ENCODE measurements around the gene GLTP. TPM values are rescaled to one million over a fixed set of nuclear protein-coding genes. Genes with fewer than 3 reads are reported as not detected.

The GLTP gene
- total RNA-seq, 1 experiment from 2014 or later = 30.4 TPM

Other genes starting within 250 kb of the GLTP start
- gene FAM222A, start 166.7 kb downstream of the GLTP start, total RNA-seq (2014; rRNA removed; shearing (Covaris generic)) = 0.68 and 1.2 TPM in 2 replicates
- gene TRPV4, start 47.1 kb downstream of the GLTP start, total RNA-seq (2014; rRNA removed; shearing (Covaris generic)) = 0.02 TPM in 1 of 2 replicates, not detected in the other
- 10.9 and 11.8 TPM in 2 replicates for gene TCHP, start 19.7 kb upstream of the GLTP start, total RNA-seq (2014; rRNA removed; shearing (Covaris generic))
- 13.6 and 14.7 TPM in 2 replicates for gene GIT2, start 115.8 kb upstream of the GLTP start, total RNA-seq (2014; rRNA removed; shearing (Covaris generic))
- 33.0 and 38.7 TPM in 2 replicates for gene ANKRD13A, start 118.9 kb upstream of the GLTP start, total RNA-seq (2014; rRNA removed; shearing (Covaris generic))
- gene C12orf76, start 168.0 kb upstream of the GLTP start, total RNA-seq (2014; rRNA removed; shearing (Covaris generic)) = 14.4 and 20.7 TPM in 2 replicates
- 11.0 and 16.5 TPM in 2 replicates for gene IFT81, start 243.8 kb upstream of the GLTP start, total RNA-seq (2014; rRNA removed; shearing (Covaris generic))

Measured in H4 (cell line).